GM23248 (cell line): ENCODE results near the gene HECTD3. TPM values are rescaled to one million over a fixed set of nuclear protein-coding genes. Genes with fewer than 3 reads are reported as not detected.

Experiments used
- DNase-seq: peaks from one replicate; pipeline ENCODE4 v3.0.0-alpha.2; 2015
- H2AFZ ChIP-seq: fragments of 200-600 bp; sonication (generic); 2 replicates; pipeline ENCODE4 v1.6.1; 2016; ENCODE audit warnings: antibody characterized with exemption
- H3F3A ChIP-seq: fragments of 200-600 bp; sonication (generic); 2 replicates; pipeline ENCODE4 v1.6.1; 2016; ENCODE audit warnings: mild to moderate bottlenecking, antibody characterized with exemption, mixed run types; ENCODE audit not compliant: insufficient read depth
- H3K27ac ChIP-seq: fragments of 200-600 bp; sonication (generic); 2 replicates; pipeline ENCODE4 v1.5.1; 2016; ENCODE audit warnings: mild to moderate bottlenecking
- H3K27me3 ChIP-seq: fragments of 200-600 bp; sonication (generic); replicated peaks from 2 replicates; pipeline ENCODE4 v1.6.1; 2016; ENCODE audit warnings: mild to moderate bottlenecking; ENCODE audit not compliant: insufficient read depth
- H3K36me3 ChIP-seq: fragments of 200-600 bp; sonication (generic); 2 replicates; pipeline ENCODE4 v1.6.1; 2016; ENCODE audit warnings: low read depth, mild to moderate bottlenecking
- H3K4me1 ChIP-seq: fragments of 200-600 bp; sonication (generic); 2 replicates; pipeline ENCODE4 v1.6.1; 2016; ENCODE audit warnings: mild to moderate bottlenecking; ENCODE audit not compliant: insufficient read depth
- H3K4me2 ChIP-seq: fragments of 200-600 bp; sonication (generic); one replicate; pipeline ENCODE4 v1.6.1; 2016; ENCODE audit warnings: mild to moderate bottlenecking; ENCODE audit not compliant: unreplicated experiment
- H3K4me3 ChIP-seq: fragments of 200-600 bp; sonication (generic); 2 replicates; pipeline ENCODE4 v1.5.1; 2016; ENCODE audit warnings: mild to moderate bottlenecking
- H3K79me2 ChIP-seq: fragments of 200-600 bp; sonication (generic); 2 replicates; pipeline ENCODE4 v1.6.1; 2016; ENCODE audit warnings: mild to moderate bottlenecking; ENCODE audit not compliant: insufficient read depth
- H3K9ac ChIP-seq: fragments of 200-600 bp; sonication (generic); 2 replicates; pipeline ENCODE4 v1.6.1; 2016; ENCODE audit warnings: mild to moderate bottlenecking
- H3K9me2 ChIP-seq: fragments of 200-600 bp; sonication (generic); 2 replicates; pipeline ENCODE4 v1.6.1; 2016; ENCODE audit warnings: mixed run types, mild to moderate bottlenecking, moderate library complexity; ENCODE audit not compliant: insufficient read depth
- H3K9me3 ChIP-seq: fragments of 200-600 bp; sonication (generic); one replicate; pipeline ENCODE4 v1.6.1; 2017; ENCODE audit warnings: low read depth
- H4K20me1 ChIP-seq: fragments of 200-600 bp; sonication (generic); 2 replicates; pipeline ENCODE4 v1.6.0; 2016; ENCODE audit not compliant: insufficient read depth
- EZH2 ChIP-seq: fragments of 200-600 bp; sonication (generic); IDR thresholded peaks from 2 replicates; pipeline ENCODE4 v1.6.1; 2018; ENCODE audit warnings: antibody characterized with exemption, mild to moderate bottlenecking; ENCODE audit not compliant: insufficient read depth, poor library complexity, severe bottlenecking
- EZH2phosphoT487 ChIP-seq: fragments of 200-600 bp; sonication (generic); IDR thresholded peaks from 2 replicates; pipeline ENCODE4 v1.6.1; 2018; ENCODE audit warnings: antibody characterized with exemption, moderate library complexity, mild to moderate bottlenecking, low read depth; ENCODE audit not compliant: insufficient read depth
- WGBS, 2 experiments: methylation state at CpG; one replicate each; pipeline ENCODE4 v1.1.6; 2015 to 2017; ENCODE audit warnings: low lambda C conversion rate in 2 of 2, low coverage in 1 of 2; ENCODE audit errors: missing lambda C conversion rate in 2 of 2; 5-methylcytosine and 5-hydroxymethylcytosine counted together
- in situ Hi-C: fragments of 300-500 bp; cut with MboI; formaldehyde crosslinking; loops from 2 replicates; pipeline ENCODE4 v1.15.0; 2020
- polyA plus RNA-seq: library from polyadenylated mRNA; unstranded; fragments of >200 nt; fragmentation: Nextera tagmentation; extraction: Ambion mirVana; gene quantifications from 2 replicates; pipeline ENCODE4 v1.2.1, GENCODE V29; 2016
- total RNA-seq: library from RNA; depleted of rRNA; stranded (reverse); fragments of >200 nt; shearing (Covaris generic); gene quantifications from 2 replicates; pipeline ENCODE4 v1.2.3, GENCODE V29; 2014

The HECTD3 gene
- total and polyA plus RNA-seq, 2 experiments from 2014 or later = 17.0 to 21.1 TPM

DNA sequence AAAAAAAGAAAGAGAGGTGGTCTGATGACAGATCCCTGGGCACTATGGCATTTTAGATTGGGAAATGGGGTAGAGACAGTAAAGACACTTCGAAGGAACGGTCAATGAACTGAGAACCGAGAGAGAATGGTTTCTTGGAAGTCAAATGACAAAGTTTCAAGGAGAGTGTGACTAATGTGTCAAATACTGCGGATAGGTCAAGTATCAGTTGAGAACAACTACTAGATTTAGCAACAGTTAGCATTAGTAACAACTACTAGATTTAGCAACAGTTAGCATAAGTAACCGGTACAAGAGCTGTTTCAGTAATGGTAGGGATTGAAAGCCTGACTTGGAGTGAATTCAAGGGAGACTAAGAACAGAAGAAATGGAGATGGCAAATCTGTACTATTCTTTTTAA, 35.9 kb upstream of the HECTD3 start:
- no peak for TF ChIP-seq EZH2
- no peak for TF ChIP-seq EZH2phosphoT487

DNA sequence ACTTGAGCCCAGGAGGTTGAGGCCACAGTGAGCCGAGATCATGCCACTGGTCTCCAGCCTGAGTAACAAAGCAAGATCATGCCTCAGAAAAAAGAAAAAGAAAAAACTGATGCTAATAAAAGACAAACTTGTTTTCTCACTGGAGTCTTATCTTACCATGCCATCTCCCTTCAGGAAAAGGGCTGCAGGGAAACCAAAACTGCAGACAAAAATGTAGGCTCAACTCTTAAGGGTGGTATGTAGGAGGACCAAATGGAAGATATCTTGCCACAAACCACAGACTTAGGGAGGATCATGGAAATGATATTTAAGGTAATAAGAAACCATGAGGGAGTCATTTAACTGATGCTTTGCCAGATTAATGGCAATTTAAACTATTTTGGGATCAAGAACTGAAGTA, 33.8 kb upstream of the HECTD3 start:
- WGBS, 2 experiments = 97 to 100% methylated on average over 1 of the region's 1 CpG
- no peak for TF ChIP-seq EZH2phosphoT487
- Histone ChIP-seq H3K36me3 (no peaks in the 10 kb centered on the region), H3K79me2 (no peaks in the 10 kb centered on the region), H3K9me2 (no peaks in the 10 kb centered on the region), H3K27ac (no peak overlapping the region), H3F3A (no peaks in the 10 kb centered on the region), H3K4me1 (no peaks in the 10 kb centered on the region), H3K4me3 (no peak overlapping the region), H3K9me3 (no peaks in the 10 kb centered on the region), H3K4me2 (no peak overlapping the region), H3K9ac (no peak overlapping the region), H2AFZ (no peak overlapping the region), H4K20me1 (no peaks in the 10 kb centered on the region), H3K27me3 (no peaks in the 10 kb centered on the region)
- in situ Hi-C loops = no loop called here
- no peak for DNase-seq

More for the DNA sequence above, 35.9 kb upstream of the HECTD3 start:
- no peak for DNase-seq
- Histone ChIP-seq H3K4me2 (no peak overlapping the region), H3K9me3 (no peaks in the 10 kb centered on the region), H3K27ac (no peak overlapping the region), H3K27me3 (no peaks in the 10 kb centered on the region), H4K20me1 (no peaks in the 10 kb centered on the region), H3K4me1 (no peaks in the 10 kb centered on the region), H3F3A (no peaks in the 10 kb centered on the region), H3K9ac (no peak overlapping the region), H3K9me2 (no peaks in the 10 kb centered on the region), H3K36me3 (no peaks in the 10 kb centered on the region), H3K4me3 (no peak overlapping the region), H3K79me2 (no peaks in the 10 kb centered on the region), H2AFZ (no peak overlapping the region)
- WGBS, 2 experiments = 78 to 80% methylated on average over 5 of the region's 5 CpGs
- in situ Hi-C loops = no loop called here

DNA sequence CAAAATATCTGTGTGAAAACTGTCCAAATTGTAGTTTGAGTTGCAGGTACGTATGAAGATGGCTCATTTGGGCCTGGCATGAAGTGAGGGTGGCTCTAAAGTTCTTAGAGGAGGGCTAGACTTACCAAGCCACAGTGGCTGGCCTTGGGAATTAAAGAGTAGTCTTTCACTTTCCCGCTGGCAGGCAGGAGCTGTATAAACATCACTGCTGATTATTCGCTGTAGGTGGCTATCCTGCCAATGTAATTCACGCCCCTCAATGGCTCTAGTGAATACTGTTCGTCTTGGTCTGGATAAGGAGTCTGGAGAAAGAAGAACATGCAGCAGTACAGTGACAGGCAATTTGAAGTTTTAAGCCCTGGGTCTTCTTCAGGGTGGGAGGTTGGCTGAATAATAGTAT, 32.0 kb upstream of the HECTD3 start:
- Histone ChIP-seq H3K9me3 (no peaks in the 10 kb centered on the region), H3K9ac (no peak overlapping the region), H3K27ac (no peak overlapping the region), H3F3A (no peaks in the 10 kb centered on the region), H3K36me3 (no peaks in the 10 kb centered on the region), H3K9me2 (no peaks in the 10 kb centered on the region), H3K4me3 (no peak overlapping the region), H3K4me1 (no peaks in the 10 kb centered on the region), H3K79me2 (no peaks in the 10 kb centered on the region), H3K4me2 (no peak overlapping the region), H3K27me3 (no peaks in the 10 kb centered on the region), H2AFZ (no peak overlapping the region), H4K20me1 (no peaks in the 10 kb centered on the region)
- in situ Hi-C loops = no loop called here
- DNase-seq = no peak
- 72 to 80% methylated on average over 5 of the region's 5 CpGs for WGBS, 2 experiments
- TF ChIP-seq EZH2phosphoT487 (no peak), EZH2 (no peak)

DNA sequence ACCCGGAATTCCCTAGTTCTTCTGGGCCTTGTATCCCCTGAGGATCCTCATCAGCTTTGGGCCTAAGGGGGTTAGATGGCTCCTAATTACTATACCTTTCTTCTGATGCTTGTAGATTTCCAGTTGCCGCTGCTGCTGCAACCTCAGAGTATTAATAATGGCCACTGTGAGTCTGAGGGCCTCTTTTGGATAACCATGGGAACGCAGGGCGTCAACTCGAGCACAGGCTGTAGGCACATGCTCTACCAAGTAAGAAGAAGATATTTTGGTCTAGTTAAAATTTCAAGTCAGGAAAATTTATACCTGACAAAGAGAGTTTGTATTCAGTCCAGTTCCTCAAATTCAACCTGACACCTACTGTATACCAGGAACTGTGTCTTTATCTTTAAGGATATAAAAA, 29.2 kb upstream of the HECTD3 start:
- no peak overlapping the region for H2AFZ ChIP-seq
- no peak overlapping the region for H3K4me2 ChIP-seq
- no peak for TF ChIP-seq EZH2
- no peak for TF ChIP-seq EZH2phosphoT487
- no peaks in the 10 kb centered on the region for H3F3A ChIP-seq
- no peaks in the 10 kb centered on the region for H3K79me2 ChIP-seq
- no peak for DNase-seq
- no peaks in the 10 kb centered on the region for H3K36me3 ChIP-seq
- no peaks in the 10 kb centered on the region for H3K4me1 ChIP-seq
- H3K9me2 ChIP-seq = no peaks in the 10 kb centered on the region
- H4K20me1 ChIP-seq = no peaks in the 10 kb centered on the region
- in situ Hi-C loops = no loop called here
- H3K9ac ChIP-seq = no peak overlapping the region
- no peak overlapping the region for H3K27ac ChIP-seq
- H3K4me3 ChIP-seq = no peak overlapping the region
- H3K9me3 ChIP-seq = no peaks in the 10 kb centered on the region
- no peaks in the 10 kb centered on the region for H3K27me3 ChIP-seq
- WGBS, 2 experiments = 91 to 94% methylated on average over 5 of the region's 5 CpGs

DNA sequence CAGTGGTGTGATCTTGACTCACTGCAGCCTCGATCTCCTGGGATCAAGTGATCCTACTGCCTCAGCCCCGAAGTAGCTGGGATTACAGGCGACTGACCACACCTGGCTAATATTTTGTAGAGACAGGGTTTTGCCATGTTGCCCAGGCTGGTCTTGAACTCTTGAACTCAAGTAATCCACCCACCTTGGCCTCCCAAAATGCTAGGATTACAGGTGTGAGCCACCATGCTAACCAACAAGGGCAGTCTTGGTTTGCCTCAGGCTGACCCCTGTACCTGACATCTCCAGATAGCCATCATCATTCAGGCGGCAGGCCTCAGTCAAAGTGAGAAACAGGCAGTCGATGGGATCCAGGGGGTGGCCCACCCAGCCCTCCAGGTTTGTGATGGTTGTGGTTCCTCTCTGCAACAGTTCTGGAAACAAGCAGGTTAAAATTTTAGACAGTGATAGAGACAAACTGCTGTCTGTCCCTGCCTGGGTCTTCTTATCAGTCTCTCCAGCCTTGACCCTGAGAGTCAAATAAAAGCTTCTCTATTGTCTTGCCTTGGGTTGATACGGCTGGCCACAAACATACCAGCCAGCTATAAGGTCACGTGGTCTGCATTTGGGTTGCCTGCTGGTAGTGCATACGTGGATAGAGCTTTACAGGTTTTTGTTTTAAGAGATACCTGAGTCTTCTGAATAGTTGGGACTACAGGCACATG, 27.7 kb upstream of the HECTD3 start:
- Histone ChIP-seq H3K9ac (no peak overlapping the region), H3K27me3 (no peaks in the 10 kb centered on the region), H3K4me2 (no peak overlapping the region), H2AFZ (no peak overlapping the region), H3K79me2 (no peaks in the 10 kb centered on the region), H3K36me3 (no peaks in the 10 kb centered on the region), H3K9me3 (no peaks in the 10 kb centered on the region), H3K27ac (no peak overlapping the region), H3K4me1 (no peaks in the 10 kb centered on the region), H3F3A (no peaks in the 10 kb centered on the region), H3K4me3 (no peak overlapping the region), H4K20me1 (no peaks in the 10 kb centered on the region), H3K9me2 (no peaks in the 10 kb centered on the region)
- TF ChIP-seq EZH2phosphoT487 (no peak), EZH2 (no peak)
- DNase-seq = no peak
- WGBS, 2 experiments = 65 to 75% methylated on average over 8 of the region's 8 CpGs
- in situ Hi-C loops = no loop called here
